Measurements from ENCODE around the gene ELFN2.

DNA sequence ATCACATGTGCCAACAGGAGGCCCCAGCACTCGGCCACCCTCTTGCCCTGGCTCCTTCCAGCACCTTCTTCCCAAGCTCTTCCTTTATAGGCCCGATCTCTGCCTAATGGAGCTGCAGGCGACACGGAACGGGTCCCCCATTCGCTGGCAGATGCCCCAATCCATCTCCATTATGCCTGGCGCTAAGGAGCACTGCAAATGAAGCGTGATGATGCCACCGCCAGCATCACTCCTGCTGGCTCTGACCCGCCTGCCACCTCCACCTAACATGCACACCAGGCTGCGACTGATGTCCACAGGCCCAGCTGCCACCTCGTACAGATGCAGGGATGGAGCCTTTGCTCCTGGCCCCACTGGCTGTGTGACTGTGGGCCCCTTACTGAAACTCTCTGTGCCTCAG lies 33.5 kb downstream of the ELFN2 start:
- TF ChIP-seq CTCF (IDR thresholded peaks at IDR 0.05; ENCODE audit: poor library complexity, severe bottlenecking) (no peak), EZH2 (IDR thresholded peaks at IDR 0.05; ENCODE audit: borderline replicate concordance, insufficient read depth, low read length, poor library complexity, severe bottlenecking) (no peak), EP300 (conservative IDR thresholded peaks at IDR 0.05; ENCODE audit: poor library complexity, severe bottlenecking) (no peak), MXI1 (conservative IDR thresholded peaks at IDR 0.05; ENCODE audit: poor library complexity, severe bottlenecking) (no peak), TAF1 (IDR thresholded peaks at IDR 0.05; ENCODE audit: low read depth) (no peak), POLR2AphosphoS5 (IDR thresholded peaks at IDR 0.05) (no peak), RAD21 (conservative IDR thresholded peaks at IDR 0.05) (no peak)
- TF ChIP-seq, protein P1, sequence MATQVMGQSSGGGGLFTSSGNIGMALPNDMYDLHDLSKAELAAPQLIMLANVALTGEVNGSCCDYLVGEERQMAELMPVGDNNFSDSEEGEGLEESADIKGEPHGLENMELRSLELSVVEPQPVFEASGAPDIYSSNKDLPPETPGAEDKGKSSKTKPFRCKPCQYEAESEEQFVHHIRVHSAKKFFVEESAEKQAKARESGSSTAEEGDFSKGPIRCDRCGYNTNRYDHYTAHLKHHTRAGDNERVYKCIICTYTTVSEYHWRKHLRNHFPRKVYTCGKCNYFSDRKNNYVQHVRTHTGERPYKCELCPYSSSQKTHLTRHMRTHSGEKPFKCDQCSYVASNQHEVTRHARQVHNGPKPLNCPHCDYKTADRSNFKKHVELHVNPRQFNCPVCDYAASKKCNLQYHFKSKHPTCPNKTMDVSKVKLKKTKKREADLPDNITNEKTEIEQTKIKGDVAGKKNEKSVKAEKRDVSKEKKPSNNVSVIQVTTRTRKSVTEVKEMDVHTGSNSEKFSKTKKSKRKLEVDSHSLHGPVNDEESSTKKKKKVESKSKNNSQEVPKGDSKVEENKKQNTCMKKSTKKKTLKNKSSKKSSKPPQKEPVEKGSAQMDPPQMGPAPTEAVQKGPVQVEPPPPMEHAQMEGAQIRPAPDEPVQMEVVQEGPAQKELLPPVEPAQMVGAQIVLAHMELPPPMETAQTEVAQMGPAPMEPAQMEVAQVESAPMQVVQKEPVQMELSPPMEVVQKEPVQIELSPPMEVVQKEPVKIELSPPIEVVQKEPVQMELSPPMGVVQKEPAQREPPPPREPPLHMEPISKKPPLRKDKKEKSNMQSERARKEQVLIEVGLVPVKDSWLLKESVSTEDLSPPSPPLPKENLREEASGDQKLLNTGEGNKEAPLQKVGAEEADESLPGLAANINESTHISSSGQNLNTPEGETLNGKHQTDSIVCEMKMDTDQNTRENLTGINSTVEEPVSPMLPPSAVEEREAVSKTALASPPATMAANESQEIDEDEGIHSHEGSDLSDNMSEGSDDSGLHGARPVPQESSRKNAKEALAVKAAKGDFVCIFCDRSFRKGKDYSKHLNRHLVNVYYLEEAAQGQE (IDR thresholded peaks at IDR 0.05; ENCODE audit: borderline replicate concordance), result no peak

Measured in neural cell (in vitro differentiated cells).